NOMO-1 treated with dmso at 0.1 percent for 144 hours (cell line): ENCODE measurements around the gene GPATCH8.
A peak's percentile ranks its signal among the peaks of the same experiment; 100 is the strongest.

ENCODE experiments used
- DNase-seq: peaks from one replicate; lab custom pipeline; 2025; ENCODE audit not compliant: unreplicated experiment; lab: John Stamatoyannopoulos, UW

The GPATCH8 gene

GRCh38 chr17:44359006-44359405 is 144.2 kb downstream of the GPATCH8 start:
- no peak for DNase-seq

GRCh38 chr17:44358066-44358465 is 145.1 kb downstream of the GPATCH8 start:
- no peak for DNase-seq

GRCh38 chr17:44356241-44356640 is 147.0 kb downstream of the GPATCH8 start:
- no peak for DNase-seq

GRCh38 chr17:44355642-44356099 is 147.5 kb downstream of the GPATCH8 start:
- no peak for DNase-seq

GRCh38 chr17:44354582-44355561 is 148.3 kb downstream of the GPATCH8 start:
- no peak for DNase-seq

- no peak for DNase-seq
These were observed 149.4 kb downstream of the GPATCH8 start for GRCh38 chr17:44353672-44354331.

GRCh38 chr17:44352828-44353671 is 150.2 kb downstream of the GPATCH8 start:
- no peak for DNase-seq

GRCh38 chr17:44351961-44352827 is 151.0 kb downstream of the GPATCH8 start:
- DNase-seq = no peak

- DNase-seq = no peak
These were observed 151.7 kb downstream of the GPATCH8 start for GRCh38 chr17:44351464-44351863.

- peak; percentile 7 for DNase-seq
These were observed 152.4 kb downstream of the GPATCH8 start for GRCh38 chr17:44350733-44351226.

GRCh38 chr17:44349553-44350070 is 153.6 kb downstream of the GPATCH8 start:
- no peak for DNase-seq

- no peak for DNase-seq
These were observed 154.2 kb downstream of the GPATCH8 start for GRCh38 chr17:44348988-44349364.

- DNase-seq = peak; percentile 95
These were observed 154.8 kb downstream of the GPATCH8 start for GRCh38 chr17:44348234-44348987.
